DMS79 (cell line): ENCODE measurements around the gene WIPF1.

Experiments
- DNase-seq: peaks from one replicate; lab custom pipeline; 2025; lab: John Stamatoyannopoulos, UW

Gene WIPF1

DNA sequence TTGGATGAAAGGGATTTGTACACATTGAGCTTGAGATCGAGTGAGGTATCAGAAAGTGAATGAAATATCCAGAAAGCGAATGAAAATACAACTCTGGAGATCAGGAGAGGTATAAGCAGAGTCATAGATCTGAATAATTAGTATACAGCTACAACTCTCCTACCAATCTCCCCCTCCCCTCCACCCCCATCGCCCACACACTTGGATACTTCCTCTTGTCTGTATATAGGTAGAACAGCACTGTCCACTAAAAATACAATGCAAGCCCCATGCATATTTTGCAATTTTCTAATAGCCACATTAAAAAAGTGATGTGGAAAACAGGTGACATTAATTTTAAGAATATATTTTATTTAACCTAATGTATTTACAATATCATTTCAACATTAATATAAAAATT, 23.7 kb upstream of the WIPF1 start:
- no peak for DNase-seq

DNA sequence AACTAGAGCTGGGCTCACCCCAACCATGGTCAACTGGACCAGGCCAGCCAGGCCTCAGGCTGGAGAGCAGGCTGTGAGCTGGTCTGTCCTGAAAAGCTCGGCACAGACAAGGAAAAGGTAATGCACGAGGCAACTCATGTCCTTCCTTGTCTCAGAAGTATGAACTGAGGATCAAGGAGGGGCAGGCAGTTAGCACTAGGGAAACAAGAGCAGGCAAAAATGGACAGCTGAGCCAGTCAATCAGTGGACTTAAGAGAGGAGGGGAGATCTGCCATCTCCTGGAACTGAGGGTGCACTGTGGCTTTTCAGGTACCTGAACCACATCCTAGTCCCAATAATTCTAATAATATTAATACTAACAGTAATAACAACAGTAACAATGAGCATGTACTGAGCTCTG, 20.6 kb upstream of the WIPF1 start:
- DNase-seq = no peak

- DNase-seq = no peak
Observed at GRCh38 chr2:174617718-174618117, 20.1 kb upstream of the WIPF1 start.

GRCh38 chr2:174617120-174617519, 19.5 kb upstream of the WIPF1 start:
- no peak for DNase-seq

- DNase-seq = no peak
Observed at GRCh38 chr2:174615871-174616436, 18.4 kb upstream of the WIPF1 start.

DNA sequence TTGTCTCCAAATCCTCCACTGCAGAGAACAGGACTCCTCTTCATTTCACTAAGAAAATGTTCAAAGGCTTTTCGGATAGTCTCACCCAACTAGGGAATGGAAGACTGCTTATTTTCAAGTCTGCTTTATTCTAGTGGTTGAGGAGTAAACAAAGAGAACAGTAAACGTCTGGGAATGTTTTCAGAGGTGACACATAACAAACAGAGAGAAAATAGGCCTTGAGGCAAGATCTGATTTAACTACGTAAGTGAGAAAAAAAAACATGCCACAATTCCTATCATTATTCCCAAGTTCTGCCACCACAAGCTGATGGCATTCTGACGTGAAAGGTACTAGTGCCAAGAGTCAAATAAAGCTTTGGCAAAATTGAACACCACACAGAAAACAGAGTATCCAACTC, 16.7 kb upstream of the WIPF1 start:
- no peak for DNase-seq

DNA sequence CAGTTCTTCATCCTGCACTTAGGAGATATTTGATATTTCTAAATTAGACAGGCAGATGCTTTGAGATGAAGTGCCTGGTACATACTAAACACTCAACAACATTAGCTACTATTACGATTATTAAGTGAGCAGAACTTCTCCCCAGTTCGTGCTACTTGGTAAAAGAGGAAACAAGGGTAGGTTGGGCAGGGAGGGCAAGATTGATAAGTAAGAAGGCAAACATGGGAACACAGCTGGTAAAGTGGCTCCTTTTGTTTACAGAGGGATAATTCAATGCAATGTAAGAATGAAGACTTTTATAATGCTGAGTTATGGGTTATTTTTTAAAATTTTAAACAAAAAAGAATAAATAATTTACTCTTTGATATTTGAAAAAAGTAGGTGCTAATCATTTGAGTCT, 15.9 kb upstream of the WIPF1 start:
- no peak for DNase-seq

DNA sequence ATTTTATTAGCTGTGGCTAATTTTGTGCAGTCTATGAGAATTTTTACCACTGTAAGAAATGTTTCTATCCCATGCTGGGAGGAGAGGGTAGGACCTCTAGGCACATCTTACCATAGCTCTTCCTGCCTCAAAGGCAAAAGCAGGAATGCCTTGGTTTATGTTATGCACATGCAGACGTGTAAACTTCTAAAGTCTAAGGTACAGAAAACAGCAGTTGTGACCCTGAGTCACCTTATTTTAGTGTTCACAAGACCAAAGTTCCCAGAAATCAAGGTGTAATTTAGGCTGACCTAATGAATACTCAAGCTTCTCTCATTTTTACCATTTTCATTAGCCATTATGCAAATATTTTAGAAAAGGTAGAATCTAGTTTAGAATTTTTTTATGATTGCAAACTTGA, 15.4 kb upstream of the WIPF1 start:
- no peak for DNase-seq

DNA sequence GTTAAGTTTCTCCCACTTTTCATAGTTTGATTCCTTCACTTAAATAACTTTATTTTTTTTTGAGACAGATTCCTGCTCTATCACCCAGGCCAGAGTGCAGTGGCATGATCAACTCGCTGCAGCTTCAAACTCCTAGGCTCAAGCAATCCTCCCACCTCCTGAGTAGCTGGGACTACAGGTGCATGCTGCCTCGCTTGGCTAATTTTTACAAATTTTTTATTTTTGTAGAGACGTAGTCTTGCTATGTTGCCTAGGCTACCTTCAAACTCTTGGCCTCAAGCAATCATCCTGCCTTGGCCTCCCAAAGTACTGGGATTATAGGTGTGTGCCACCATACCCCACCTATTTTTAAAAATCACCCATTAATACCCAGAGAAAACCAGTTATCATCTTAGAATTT, 14.2 kb upstream of the WIPF1 start:
- no peak for DNase-seq

- no peak for DNase-seq
Observed at GRCh38 chr2:174611006-174611405, 13.4 kb upstream of the WIPF1 start.

GRCh38 chr2:174610243-174610995, 12.8 kb upstream of the WIPF1 start:
- DNase-seq = no peak

- no peak for DNase-seq
Observed at GRCh38 chr2:174609261-174609660, 11.7 kb upstream of the WIPF1 start.

DNA sequence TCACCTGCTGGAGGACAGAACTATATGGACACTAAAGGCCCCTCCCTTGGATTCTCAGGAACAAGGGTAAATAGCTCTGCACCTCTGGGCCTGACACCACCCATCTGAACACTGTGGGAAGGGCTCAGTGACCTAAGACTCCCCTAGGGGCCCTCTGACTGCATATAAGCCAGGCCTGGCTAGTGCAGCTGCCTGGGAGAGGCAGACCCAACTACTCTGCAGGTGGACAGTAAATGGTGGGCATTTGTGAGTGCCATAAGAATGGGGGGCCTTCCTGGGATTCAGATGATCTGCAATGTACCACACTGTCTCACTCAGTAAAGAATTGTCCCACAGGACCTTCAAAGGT, 11.2 kb upstream of the WIPF1 start:
- no peak for DNase-seq

GRCh38 chr2:174607989-174608865, 10.6 kb upstream of the WIPF1 start:
- no peak for DNase-seq

GRCh38 chr2:174607584-174607983, 10.0 kb upstream of the WIPF1 start:
- no peak for DNase-seq

GRCh38 chr2:174606336-174606735, 8.7 kb upstream of the WIPF1 start:
- no peak for DNase-seq

- DNase-seq = no peak
Observed at GRCh38 chr2:174605687-174606086, 8.1 kb upstream of the WIPF1 start.

GRCh38 chr2:174603280-174603679, 5.7 kb upstream of the WIPF1 start:
- DNase-seq = no peak

DNA sequence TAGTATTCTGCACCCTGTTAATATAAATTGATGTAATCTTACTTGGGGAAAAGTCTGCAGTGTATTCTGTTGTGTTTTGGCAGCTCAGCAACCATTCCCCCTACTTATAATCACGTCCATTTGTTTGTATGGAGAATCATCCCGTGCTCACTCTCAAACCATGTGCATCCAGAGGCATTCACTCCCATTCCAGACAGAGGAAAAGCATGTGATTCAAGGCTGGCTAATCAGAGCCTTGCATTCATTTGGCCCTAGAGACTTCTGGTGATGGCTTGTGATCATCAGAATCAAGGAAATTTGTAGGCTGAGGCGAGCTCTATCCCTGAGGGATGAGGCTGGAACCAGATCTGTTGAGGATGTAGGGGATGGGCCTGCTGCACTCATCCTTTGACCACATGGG, 5.1 kb upstream of the WIPF1 start:
- DNase-seq = no peak

- DNase-seq = no peak
Observed at GRCh38 chr2:174600349-174600748, 2.7 kb upstream of the WIPF1 start.

DNA sequence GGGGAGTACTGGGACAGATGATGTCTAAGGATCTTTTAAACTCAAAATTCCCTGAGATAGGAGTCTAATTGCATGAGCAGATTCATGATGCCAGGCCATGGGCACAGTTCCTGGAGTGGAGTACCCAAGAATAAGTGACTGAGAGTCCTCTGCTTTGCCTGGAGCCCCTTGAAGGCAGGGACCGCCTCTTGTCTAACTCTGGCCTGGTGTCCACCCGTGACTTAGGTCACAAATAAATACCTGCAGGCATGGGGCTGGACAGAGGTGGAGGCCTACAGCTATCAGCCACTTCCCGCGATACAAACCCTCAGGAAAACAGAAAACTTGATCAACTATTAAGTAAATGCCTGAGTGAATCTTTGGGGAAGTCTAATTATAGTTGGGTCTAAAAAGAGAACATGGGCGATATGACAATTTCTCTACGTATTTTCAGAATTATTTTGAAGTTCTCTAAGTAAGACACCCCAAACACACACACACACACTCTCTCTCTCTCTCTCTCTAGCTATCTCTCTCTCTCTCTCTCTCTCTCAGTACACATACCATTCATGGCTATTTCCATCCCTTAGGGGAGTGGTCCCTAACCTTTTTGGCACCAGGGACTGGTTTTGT, 1.8 kb upstream of the WIPF1 start:
- DNase-seq = no peak

- no peak for DNase-seq
Observed at GRCh38 chr2:174597009-174597344, 627 bp downstream of the WIPF1 start.

- DNase-seq = no peak
Observed at GRCh38 chr2:174595891-174596397, 1.7 kb downstream of the WIPF1 start.
